Peyer's patch (tissue), 4 donors: Measurements from ENCODE around the gene CSNK1E. TPM values are rescaled to one million over a fixed set of nuclear protein-coding genes. Genes with fewer than 3 reads are reported as not detected.

ENCODE experiments used
- DNase-seq, 3 donors: peaks; one replicate each; pipeline ENCODE4 v3.0.0-alpha.2; 2017 to 2019
- H3K27ac ChIP-seq, 4 donors: fragments of 200-600 bp; sonication (generic); one replicate each; pipeline ENCODE4 v1.5.1; 2016 to 2019
- H3K27me3 ChIP-seq, 2 donors: fragments of 200-600 bp; sonication (generic); one replicate each; pipeline ENCODE4 v1.5.1; 2019
- H3K36me3 ChIP-seq, 3 donors: fragments of 200-600 bp; sonication (generic); one replicate each; pipeline ENCODE4 v1.5.1; 2016 to 2019
- H3K4me1 ChIP-seq, 4 donors: fragments of 200-600 bp; sonication (generic); one replicate each; pipeline ENCODE4 v1.5.1; 2016 to 2019
- H3K4me3 ChIP-seq, 4 donors: fragments of 200-600 bp; sonication (generic); 1 replicate in 3 of 4; 2 replicates in 1 of 4; pipeline ENCODE4 v1.5.1; 2016 to 2019; ENCODE audit warnings: mild to moderate bottlenecking in 1 of 4
- H3K9me3 ChIP-seq, 4 donors: fragments of 200-600 bp; sonication (generic); one replicate each; pipeline ENCODE4 v1.5.1; 2016 to 2019; ENCODE audit warnings: mild to moderate bottlenecking in 1 of 4
- POLR2A ChIP-seq, 2 donors: fragments of 450-650 bp; IDR thresholded peaks; one replicate each; pipeline ENCODE4 v1.5.1; 2017; ENCODE audit warnings: antibody characterized with exemption in 2 of 2, mild to moderate bottlenecking in 2 of 2, moderate library complexity in 2 of 2
- total RNA-seq, 4 donors: library from RNA; depleted of rRNA; stranded (reverse); fragments of >200 nt; gene quantifications; one replicate each; pipeline ENCODE4 v1.1.0, GENCODE V29; 2016
- TF ChIP-seq, protein P1 (sequence below), 6 experiments: fragments of 450-650 bp in 4 of 6; fragments of 200-600 bp in 2 of 6; sonication (generic) in 1 of 6; IDR thresholded peaks; one replicate each; pipeline ENCODE4 v1.5.1; 2017 to 2019; ENCODE audit warnings: antibody characterized with exemption in 6 of 6, mild to moderate bottlenecking in 3 of 6, moderate library complexity in 1 of 6

The CSNK1E gene
- total RNA-seq, 4 donors from 2014 or later = 39.1 to 254 (median 114) TPM

DNA sequence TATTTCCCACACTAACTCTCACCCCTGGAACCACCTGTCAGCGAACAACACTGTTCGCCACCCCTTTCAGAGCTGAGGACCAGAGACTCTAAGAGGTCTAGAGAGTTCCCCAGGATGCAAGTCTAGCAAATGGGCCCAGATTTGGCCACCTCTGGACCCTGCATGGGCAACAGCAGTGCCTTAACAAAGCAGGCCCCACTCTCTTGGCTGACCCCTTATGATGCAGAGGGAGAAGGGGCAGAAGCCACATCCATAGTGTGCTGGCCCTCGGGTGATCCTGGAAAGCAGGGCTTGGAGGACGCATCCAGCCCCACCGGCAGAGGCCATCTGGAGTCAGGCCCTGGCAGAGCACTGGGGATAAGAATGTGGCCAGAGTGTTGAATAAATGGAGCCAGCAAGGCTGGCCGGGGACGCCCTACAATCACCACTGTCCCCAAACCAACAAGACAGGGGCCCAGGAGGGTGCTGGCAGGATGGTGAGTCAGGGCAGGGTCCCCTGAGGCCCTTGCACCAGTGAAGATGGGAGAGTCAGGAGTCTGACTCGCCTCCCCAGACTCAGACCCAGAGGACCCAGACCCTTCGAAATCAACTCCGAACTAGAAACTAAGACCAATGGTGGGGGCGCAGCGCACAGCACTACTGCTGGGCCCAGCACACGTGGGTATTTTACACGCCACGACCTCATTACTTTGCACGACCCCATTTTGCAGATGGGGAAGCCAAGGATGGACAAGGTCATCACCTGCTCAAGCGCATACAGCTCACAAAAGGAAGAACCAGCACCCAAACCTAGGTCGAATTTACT lies 6.5 kb downstream of the CSNK1E start:
- DNase-seq = no peak
- Histone ChIP-seq H3K36me3 (peaks cover 0 to 6% (median 0%) of the 10 kb centered on the region in 3 donors), H3K4me1 (peaks cover under 1 to 86% (median 25%) of the 10 kb centered on the region in 4 donors), H3K9me3 (no peaks in the 10 kb centered on the region), H3K27me3 (no peaks in the 10 kb centered on the region), H3K27ac (peak overlapping the region; percentile 34 to 98 (median 72)), H3K4me3 (no peak overlapping the region)
- TF ChIP-seq POLR2A (IDR thresholded peaks at IDR 0.05) = no peak
- TF ChIP-seq, protein P1, sequence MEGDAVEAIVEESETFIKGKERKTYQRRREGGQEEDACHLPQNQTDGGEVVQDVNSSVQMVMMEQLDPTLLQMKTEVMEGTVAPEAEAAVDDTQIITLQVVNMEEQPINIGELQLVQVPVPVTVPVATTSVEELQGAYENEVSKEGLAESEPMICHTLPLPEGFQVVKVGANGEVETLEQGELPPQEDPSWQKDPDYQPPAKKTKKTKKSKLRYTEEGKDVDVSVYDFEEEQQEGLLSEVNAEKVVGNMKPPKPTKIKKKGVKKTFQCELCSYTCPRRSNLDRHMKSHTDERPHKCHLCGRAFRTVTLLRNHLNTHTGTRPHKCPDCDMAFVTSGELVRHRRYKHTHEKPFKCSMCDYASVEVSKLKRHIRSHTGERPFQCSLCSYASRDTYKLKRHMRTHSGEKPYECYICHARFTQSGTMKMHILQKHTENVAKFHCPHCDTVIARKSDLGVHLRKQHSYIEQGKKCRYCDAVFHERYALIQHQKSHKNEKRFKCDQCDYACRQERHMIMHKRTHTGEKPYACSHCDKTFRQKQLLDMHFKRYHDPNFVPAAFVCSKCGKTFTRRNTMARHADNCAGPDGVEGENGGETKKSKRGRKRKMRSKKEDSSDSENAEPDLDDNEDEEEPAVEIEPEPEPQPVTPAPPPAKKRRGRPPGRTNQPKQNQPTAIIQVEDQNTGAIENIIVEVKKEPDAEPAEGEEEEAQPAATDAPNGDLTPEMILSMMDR (IDR thresholded peaks at IDR 0.05) = no peak

DNA sequence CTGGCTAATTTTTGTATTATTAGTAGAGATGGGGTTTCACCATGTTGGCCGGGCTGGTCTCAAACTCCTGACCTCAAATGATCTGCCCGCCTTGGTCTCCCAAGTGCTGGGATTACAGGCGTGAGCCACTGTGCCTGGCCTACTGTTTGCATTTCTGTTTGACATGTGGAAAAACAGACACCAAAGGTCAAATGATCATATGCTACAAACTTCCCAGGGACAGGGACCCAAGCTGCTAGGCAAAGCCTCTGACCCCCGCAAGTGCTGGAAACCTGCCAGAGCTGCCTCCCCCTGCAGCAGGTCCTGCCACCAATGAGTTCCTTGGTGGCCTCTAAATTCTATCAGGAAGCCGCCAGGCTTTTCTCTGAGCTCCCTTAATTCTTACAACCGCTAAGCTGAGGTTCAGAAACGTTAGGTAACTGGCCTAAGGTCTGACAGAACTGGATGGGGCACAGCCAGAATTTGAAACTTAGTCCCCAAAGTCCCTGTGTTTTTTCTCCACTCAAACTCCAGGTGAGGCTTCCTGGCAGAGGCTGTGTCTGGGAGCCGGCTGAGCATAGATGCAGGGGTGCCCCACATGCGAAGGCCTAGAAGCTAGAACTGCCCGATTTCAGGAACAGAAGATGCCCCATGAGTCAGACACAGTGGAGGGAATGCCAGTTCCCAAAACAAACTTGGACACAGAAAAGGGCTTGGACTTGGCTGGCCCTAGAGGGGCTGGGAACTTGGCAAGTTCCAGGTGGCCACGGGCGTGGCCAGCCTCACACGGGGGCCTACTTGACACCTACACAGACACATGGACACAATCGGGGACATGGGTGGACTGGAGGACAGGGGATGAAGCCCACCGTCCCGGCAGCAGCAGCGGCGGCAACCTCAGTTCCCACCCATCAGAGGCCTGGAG lies 7.4 kb downstream of the CSNK1E start:
- Histone ChIP-seq H3K9me3 (no peaks in the 10 kb centered on the region), H3K4me1 (peaks cover 4 to 85% (median 23%) of the 10 kb centered on the region in 4 donors), H3K27ac (peak overlapping the region; percentile 34 to 98 (median 72)), H3K27me3 (no peaks in the 10 kb centered on the region), H3K4me3 (no peak overlapping the region), H3K36me3 (peaks cover 0 to 6% (median 0%) of the 10 kb centered on the region in 3 donors)
- no peak for DNase-seq
- TF ChIP-seq, protein P1 (IDR thresholded peaks at IDR 0.05) = no peak
- TF ChIP-seq POLR2A (IDR thresholded peaks at IDR 0.05) = no peak

DNA sequence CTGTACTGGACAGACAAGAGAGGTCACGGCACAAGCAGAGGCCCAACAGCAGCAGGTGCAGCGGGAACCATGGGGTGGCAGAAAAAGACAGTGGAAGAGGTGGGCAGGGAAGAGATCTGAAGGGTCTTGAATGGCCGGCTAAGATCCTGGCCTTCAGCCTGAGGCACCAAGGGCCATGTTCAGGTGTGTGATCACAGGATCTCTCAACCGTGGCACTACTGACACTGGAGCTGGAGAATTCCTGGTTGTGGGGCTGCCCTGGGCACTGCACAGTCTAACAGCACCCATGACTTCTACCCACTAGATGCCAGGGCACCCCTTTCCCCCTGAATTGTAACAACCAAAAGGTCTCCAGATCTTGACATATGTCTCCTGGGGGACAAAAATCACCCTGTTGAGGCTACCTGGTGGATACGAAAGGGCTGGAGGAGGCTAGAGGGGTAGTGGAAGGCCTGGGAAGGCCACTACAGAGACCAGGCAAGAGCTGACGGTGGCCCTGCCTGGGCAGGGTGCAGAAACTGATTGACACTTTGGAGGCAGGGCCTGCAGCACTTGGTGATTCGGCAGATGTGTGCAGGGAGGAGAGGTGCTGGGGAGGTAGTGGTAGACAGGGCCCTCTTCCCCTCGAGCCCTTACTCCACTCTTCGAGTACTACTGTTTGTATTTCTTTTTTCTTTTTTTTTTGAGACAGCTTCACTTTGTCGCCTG lies 8.3 kb downstream of the CSNK1E start:
- H3K27ac ChIP-seq = peak overlapping the region in 3 of 4 donors; percentile 51 to 98 (median 93)
- no peak for TF ChIP-seq POLR2A (IDR thresholded peaks at IDR 0.05)
- TF ChIP-seq, protein P1 (IDR thresholded peaks at IDR 0.05) = no peak
- H3K4me1 ChIP-seq = peaks cover 4 to 85% (median 15%) of the 10 kb centered on the region in 4 donors

DNA sequence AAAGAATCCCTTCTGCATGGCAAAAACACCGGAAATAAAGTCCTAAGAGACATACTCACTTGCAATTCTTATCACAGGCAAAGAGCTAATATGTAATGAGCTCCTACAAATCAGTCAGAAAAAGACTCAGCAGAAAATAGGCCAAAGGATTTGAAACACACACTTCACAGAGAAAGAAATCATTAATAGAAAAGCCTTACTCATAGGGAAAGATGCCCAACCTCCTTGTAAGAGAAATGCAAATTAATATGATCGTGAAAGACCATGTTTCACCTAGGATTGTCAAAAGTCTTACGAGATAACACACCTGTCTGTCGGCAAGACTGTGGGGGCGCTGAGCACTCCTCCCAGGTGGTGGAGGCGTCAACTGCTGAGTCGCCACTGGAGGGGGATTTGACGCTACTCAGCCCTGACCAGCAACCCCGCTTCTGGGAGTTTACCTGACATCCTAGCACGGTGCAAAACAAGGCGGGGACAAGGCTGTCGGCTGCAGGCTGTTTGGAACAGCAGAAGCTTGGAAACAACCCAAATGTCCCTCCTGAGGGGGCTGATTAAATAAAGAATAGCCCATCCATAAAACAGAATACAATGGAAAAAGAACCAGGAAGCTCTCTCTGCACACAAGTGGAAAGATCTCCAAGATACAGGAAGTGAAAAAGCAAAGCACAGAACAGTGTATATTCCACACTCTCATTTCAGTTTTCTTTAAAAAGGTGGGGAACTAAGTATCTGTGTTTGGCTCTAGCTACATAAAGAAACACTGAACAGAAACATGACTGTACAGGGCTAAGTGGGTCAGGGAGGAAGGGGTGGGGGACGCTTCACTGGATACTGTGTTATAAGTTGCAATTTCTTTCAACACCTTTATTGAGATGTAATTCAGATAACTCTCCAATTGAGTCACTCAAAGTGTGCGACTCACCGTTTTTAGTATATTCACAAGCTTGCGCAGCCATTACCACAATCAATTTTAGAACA lies 11.5 kb downstream of the CSNK1E start:
- H3K36me3 ChIP-seq = peaks cover 0 to 34% (median 0%) of the 10 kb centered on the region in 3 donors
- peak in 2 of 3 donors; percentile 64 to 74 for DNase-seq
- no peaks in the 10 kb centered on the region for H3K27me3 ChIP-seq
- H3K4me1 ChIP-seq = peaks cover under 1 to 53% (median 7%) of the 10 kb centered on the region in 4 donors
- no peak for TF ChIP-seq POLR2A (IDR thresholded peaks at IDR 0.05)
- TF ChIP-seq, protein P1 (IDR thresholded peaks at IDR 0.05) = peak in 1 of 6 experiments; percentile 12
- H3K4me3 ChIP-seq = peak overlapping the region in 1 of 4 donors; percentile 8
- H3K9me3 ChIP-seq = no peaks in the 10 kb centered on the region
- H3K27ac ChIP-seq = peak overlapping the region; percentile 16 to 68 (median 52)

More for the DNA sequence above, 8.3 kb downstream of the CSNK1E start:
- DNase-seq = no peak
- Histone ChIP-seq H3K36me3 (peaks cover 0 to 11% (median 0%) of the 10 kb centered on the region in 3 donors), H3K4me3 (no peak overlapping the region), H3K9me3 (no peaks in the 10 kb centered on the region), H3K27me3 (no peaks in the 10 kb centered on the region)
